B cell (primary cell): ENCODE data around the gene HSP90AB1.

Experiments
- CTCF ChIP-seq: fragments of 200-600 bp; IDR thresholded peaks from one replicate; pipeline ENCODE4 v1.8.0; 2022; ENCODE audit warnings: antibody characterized with exemption, mild to moderate bottlenecking
- EZH2 ChIP-seq: IDR thresholded peaks from 2 replicates; pipeline ENCODE4 v1.6.1; 2012; ENCODE audit warnings: borderline replicate concordance, low read depth, mild to moderate bottlenecking, moderate library complexity, low read length; ENCODE audit not compliant: insufficient read depth, poor library complexity, severe bottlenecking

GRCh38 chr6:44284867-44285266 lies 38.0 kb downstream of the HSP90AB1 start:
- TF ChIP-seq CTCF (no peak), EZH2 (no peak)
